Measurements from ENCODE around the gene STARD3.

STARD3 gene

DNA sequence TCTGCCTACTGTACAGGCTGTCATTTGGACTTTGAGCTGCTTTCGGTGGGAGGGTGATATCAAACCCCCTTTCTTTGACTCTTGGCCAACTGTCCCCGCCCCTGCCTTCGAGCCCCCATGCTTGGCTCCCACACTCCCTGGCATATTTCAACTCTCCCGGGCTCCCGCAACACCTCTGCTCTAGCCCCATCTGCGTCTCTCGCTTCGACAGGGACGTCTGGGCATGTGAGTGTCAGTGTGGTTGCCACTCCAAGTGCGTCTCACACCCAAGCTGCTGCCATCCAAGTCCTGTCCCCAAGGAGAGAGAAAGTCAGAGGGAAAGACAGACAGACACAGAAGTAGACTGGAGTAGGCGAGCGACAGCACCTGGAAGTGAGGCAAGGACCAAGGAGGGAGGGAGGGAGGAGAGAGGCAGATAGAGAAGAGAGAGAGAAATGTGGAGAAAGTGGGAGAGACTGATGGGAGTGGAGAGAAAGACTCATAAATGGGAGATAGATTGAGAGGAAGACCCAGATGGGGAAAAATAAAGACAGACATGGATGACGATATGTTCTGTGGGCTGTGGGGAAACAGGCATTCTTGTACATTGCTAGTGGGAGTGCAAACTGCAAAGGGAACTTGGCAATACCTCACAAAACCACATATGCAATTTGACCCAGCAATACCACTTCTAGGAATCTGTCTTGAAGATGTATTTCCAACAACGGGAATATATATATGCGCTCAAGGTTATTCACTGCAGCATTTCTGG, 11.8 kb downstream of the STARD3 start:
- Histone ChIP-seq H3K4me2 (ENCODE audit: low read length) (no peak overlapping the region), H3K27ac (no peak overlapping the region), H3K79me2 (peaks cover 24% of the 10 kb centered on the region), H3K27me3 (ENCODE audit: control insufficient read depth, insufficient read depth, low read length) (no peaks in the 10 kb centered on the region), H3K4me1 (peaks cover 17% of the 10 kb centered on the region), H2AFZ (no peak overlapping the region), H3K4me3 (ENCODE audit: low read depth, low read length) (no peak overlapping the region), H3K9me3 (ENCODE audit: control insufficient read depth, low read length) (no peaks in the 10 kb centered on the region), H3K9ac (no peak overlapping the region), H3K36me3 (ENCODE audit: control insufficient read depth, insufficient read depth, low read length) (no peaks in the 10 kb centered on the region)
- TF ChIP-seq, protein P1, sequence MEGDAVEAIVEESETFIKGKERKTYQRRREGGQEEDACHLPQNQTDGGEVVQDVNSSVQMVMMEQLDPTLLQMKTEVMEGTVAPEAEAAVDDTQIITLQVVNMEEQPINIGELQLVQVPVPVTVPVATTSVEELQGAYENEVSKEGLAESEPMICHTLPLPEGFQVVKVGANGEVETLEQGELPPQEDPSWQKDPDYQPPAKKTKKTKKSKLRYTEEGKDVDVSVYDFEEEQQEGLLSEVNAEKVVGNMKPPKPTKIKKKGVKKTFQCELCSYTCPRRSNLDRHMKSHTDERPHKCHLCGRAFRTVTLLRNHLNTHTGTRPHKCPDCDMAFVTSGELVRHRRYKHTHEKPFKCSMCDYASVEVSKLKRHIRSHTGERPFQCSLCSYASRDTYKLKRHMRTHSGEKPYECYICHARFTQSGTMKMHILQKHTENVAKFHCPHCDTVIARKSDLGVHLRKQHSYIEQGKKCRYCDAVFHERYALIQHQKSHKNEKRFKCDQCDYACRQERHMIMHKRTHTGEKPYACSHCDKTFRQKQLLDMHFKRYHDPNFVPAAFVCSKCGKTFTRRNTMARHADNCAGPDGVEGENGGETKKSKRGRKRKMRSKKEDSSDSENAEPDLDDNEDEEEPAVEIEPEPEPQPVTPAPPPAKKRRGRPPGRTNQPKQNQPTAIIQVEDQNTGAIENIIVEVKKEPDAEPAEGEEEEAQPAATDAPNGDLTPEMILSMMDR (IDR thresholded peaks at IDR 0.05): no peak

DNA sequence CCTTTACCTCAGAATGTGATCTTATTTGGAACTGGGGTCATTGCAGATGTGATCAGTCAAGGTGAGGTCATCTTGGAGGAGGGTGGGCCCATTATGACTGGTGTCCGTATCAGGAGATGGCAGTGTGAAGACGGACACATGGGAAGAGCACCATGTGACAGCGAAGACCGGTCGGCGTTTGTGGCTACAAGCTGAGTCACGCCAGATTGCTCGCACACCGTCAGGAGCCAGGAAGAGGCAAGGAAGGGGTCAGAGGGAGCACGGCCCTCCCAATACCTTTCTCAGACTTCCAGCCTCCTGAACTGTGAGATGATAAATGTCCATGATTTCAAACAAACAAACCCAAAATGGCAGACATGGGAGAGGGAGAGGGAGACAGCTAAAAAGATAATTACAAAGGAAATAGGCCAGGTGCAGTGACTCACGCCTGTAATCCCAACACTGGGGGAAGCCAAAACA, 13.2 kb downstream of the STARD3 start:
- no peaks in the 10 kb centered on the region for H3K27me3 ChIP-seq (ENCODE audit: control insufficient read depth, insufficient read depth, low read length)
- H3K9ac ChIP-seq: no peak overlapping the region
- no peak overlapping the region for H2AFZ ChIP-seq
- H3K36me3 ChIP-seq (ENCODE audit: control insufficient read depth, insufficient read depth, low read length): no peaks in the 10 kb centered on the region
- TF ChIP-seq, protein P1 (IDR thresholded peaks at IDR 0.05): no peak
- no peak overlapping the region for H3K27ac ChIP-seq
- peaks cover 17% of the 10 kb centered on the region for H3K4me1 ChIP-seq
- H3K4me2 ChIP-seq (ENCODE audit: low read length): no peak overlapping the region
- peaks cover 23% of the 10 kb centered on the region for H3K79me2 ChIP-seq
- no peak overlapping the region for H3K4me3 ChIP-seq (ENCODE audit: low read depth, low read length)
- no peaks in the 10 kb centered on the region for H3K9me3 ChIP-seq (ENCODE audit: control insufficient read depth, low read length)

- no peak overlapping the region for H2AFZ ChIP-seq
- TF ChIP-seq, protein P1 (IDR thresholded peaks at IDR 0.05): no peak
- no peaks in the 10 kb centered on the region for H3K36me3 ChIP-seq (ENCODE audit: control insufficient read depth, insufficient read depth, low read length)
- H3K4me2 ChIP-seq (ENCODE audit: low read length): no peak overlapping the region
- no peak overlapping the region for H3K9ac ChIP-seq
- no peaks in the 10 kb centered on the region for H3K27me3 ChIP-seq (ENCODE audit: control insufficient read depth, insufficient read depth, low read length)
- peak overlapping the region; percentile 34 for H3K27ac ChIP-seq
- peaks cover 17% of the 10 kb centered on the region for H3K4me1 ChIP-seq
- no peak overlapping the region for H3K4me3 ChIP-seq (ENCODE audit: low read depth, low read length)
- H3K9me3 ChIP-seq (ENCODE audit: control insufficient read depth, low read length): no peaks in the 10 kb centered on the region
- H3K79me2 ChIP-seq: peaks cover 13% of the 10 kb centered on the region
Measured at GRCh38 chr17:39651923-39652586, 15.1 kb downstream of the STARD3 start.

DNA sequence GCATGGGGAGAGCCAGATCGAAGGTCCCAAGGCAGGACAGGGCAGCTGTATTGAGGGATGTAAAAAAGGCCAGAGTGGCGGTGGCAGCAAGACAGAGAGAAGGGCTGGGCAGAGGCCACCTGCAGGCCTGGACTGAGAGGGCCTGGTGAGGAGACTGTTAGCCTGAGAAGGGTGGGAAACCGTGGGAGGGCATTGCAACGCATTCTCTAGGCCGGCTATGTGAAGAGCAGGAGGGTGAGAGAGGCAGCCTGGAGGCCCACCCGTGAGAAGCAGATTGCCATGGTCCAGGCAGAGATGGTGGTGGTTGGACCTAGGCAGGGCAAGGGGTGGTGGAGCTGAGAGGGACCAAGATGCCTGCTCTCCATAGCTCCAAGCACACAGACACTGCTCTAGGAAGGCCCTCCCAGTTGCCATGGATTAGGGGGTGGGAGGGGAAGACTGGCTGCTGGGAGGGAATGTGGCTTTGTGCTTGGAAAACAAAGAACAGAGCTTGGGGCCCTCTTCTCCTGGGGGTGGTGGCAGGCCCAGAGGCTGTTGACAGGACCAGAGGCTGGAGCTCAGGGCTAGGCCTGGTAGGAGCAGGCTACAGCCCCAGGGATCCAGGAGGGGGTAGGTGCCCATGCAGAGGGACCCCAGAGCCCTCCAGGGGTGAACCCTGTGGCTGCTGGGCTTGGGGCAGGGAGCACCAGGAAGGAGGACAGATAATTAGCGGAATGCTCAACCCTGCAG, 15.8 kb downstream of the STARD3 start:
- Histone ChIP-seq H3K9ac (no peak overlapping the region), H3K27me3 (ENCODE audit: control insufficient read depth, insufficient read depth, low read length) (no peaks in the 10 kb centered on the region), H3K4me2 (ENCODE audit: low read length) (no peak overlapping the region), H2AFZ (no peak overlapping the region), H3K27ac (peak overlapping the region; percentile 34), H3K4me3 (ENCODE audit: low read depth, low read length) (no peak overlapping the region), H3K9me3 (ENCODE audit: control insufficient read depth, low read length) (no peaks in the 10 kb centered on the region), H3K4me1 (peaks cover 17% of the 10 kb centered on the region), H3K36me3 (ENCODE audit: control insufficient read depth, insufficient read depth, low read length) (no peaks in the 10 kb centered on the region), H3K79me2 (peaks cover 10% of the 10 kb centered on the region)
- TF ChIP-seq, protein P1 (IDR thresholded peaks at IDR 0.05): no peak
